GM12878 (cell line): Measurements from ENCODE around the gene TTC39A. TPM values are rescaled to one million over a fixed set of nuclear protein-coding genes. Genes with fewer than 3 reads are reported as not detected.

Source experiments
- BRCA1 ChIP-seq: IDR thresholded peaks from 2 replicates; pipeline ENCODE4 v1.6.1; 2011; ENCODE audit warnings: low read depth, low read length, improper control_type of control experiment
- CUX1 ChIP-seq: IDR thresholded peaks from 2 replicates; pipeline ENCODE4 v1.6.1; 2012; ENCODE audit warnings: improper control_type of control experiment, low read depth, low read length; ENCODE audit not compliant: insufficient replicate concordance
- JUND ChIP-seq: IDR thresholded peaks from 2 replicates; pipeline ENCODE4 v1.6.1; 2012; ENCODE audit warnings: low read depth, mild to moderate bottlenecking, low read length, improper control_type of control experiment, moderate library complexity
- POLR2AphosphoS2 ChIP-seq: IDR thresholded peaks from 2 replicates; pipeline ENCODE4 v1.6.1; 2011; ENCODE audit warnings: low read depth, mild to moderate bottlenecking, low read length, improper control_type of control experiment, moderate library complexity
- RAD21 ChIP-seq: IDR thresholded peaks from 2 replicates; pipeline ENCODE4 v1.6.1; 2011; ENCODE audit warnings: mild to moderate bottlenecking, low read depth, low read length, moderate library complexity; ENCODE audit not compliant: insufficient read depth
- SPI1 ChIP-seq: IDR thresholded peaks from 2 replicates; pipeline ENCODE4 v1.6.1; 2011; ENCODE audit warnings: low read depth, mild to moderate bottlenecking, low read length, moderate library complexity, borderline replicate concordance; ENCODE audit not compliant: insufficient read depth
- SRF ChIP-seq, 2 experiments: IDR thresholded peaks; 2 replicates each; pipeline ENCODE4 v1.6.1; 2011; ENCODE audit warnings: low read depth in 2 of 2, low read length in 2 of 2, mild to moderate bottlenecking in 1 of 2, moderate library complexity in 1 of 2
- ZNF217 ChIP-seq: fragments of 450-650 bp; IDR thresholded peaks from 2 replicates; pipeline ENCODE4 v1.6.1; 2017; ENCODE audit warnings: antibody characterized with exemption, mild to moderate bottlenecking
- polyA plus RNA-seq, 11 experiments: library from polyadenylated mRNA; depleted of rRNA in 4 of 11; unstranded in 6 of 11; stranded (reverse) in 5 of 11; fragments of >200 nt; fragmentation: Nextera tagmentation in 4 of 11; fragmentation: Illumina TruSeq in 1 of 11; extraction: Ambion mirVana in 4 of 11; extraction: Trizol in 1 of 11; gene quantifications; 1 replicate in 1 of 11; 2 replicates in 10 of 11; pipeline versions ENCODE4 v1.2.1 to v1.2.3, GENCODE V29; 2011 to 2016; ENCODE audit warnings: inconsistent platforms in 2 of 11, missing spikeins in 2 of 11, low read depth in 1 of 11
- total RNA-seq, 4 experiments: library from RNA; depleted of rRNA in 3 of 4; stranded (reverse); fragments of >200 nt in 3 of 4; fragmentation: Illumina TruSeq in 1 of 4; extraction: Trizol in 1 of 4; gene quantifications; 2 replicates each; pipeline versions ENCODE4 v1.2.1 to v1.2.3, GENCODE V29; 2013 to 2021
- TF ChIP-seq, protein P1 (sequence below): fragments of 450-650 bp; IDR thresholded peaks from 2 replicates; pipeline ENCODE4 v1.6.1; 2017; ENCODE audit warnings: antibody characterized with exemption, mild to moderate bottlenecking, moderate library complexity

Gene TTC39A
- total and polyA plus RNA-seq, 10 of the 15 experiments (the other 5 are each of a cell fraction or from before 2014, with no cell fraction given) = 0.18 to 3.0 (median 1.2) TPM

- TF ChIP-seq CUX1 (no peak), SRF (IDR thresholded peaks at IDR 0.05; ENCODE audit: low read depth in 2 of 2, low read length in 2 of 2) (no peak), BRCA1 (no peak), ZNF217 (no peak), POLR2AphosphoS2 (no peak), RAD21 (no peak), SPI1 (no peak), JUND (no peak)
- TF ChIP-seq, protein P1, sequence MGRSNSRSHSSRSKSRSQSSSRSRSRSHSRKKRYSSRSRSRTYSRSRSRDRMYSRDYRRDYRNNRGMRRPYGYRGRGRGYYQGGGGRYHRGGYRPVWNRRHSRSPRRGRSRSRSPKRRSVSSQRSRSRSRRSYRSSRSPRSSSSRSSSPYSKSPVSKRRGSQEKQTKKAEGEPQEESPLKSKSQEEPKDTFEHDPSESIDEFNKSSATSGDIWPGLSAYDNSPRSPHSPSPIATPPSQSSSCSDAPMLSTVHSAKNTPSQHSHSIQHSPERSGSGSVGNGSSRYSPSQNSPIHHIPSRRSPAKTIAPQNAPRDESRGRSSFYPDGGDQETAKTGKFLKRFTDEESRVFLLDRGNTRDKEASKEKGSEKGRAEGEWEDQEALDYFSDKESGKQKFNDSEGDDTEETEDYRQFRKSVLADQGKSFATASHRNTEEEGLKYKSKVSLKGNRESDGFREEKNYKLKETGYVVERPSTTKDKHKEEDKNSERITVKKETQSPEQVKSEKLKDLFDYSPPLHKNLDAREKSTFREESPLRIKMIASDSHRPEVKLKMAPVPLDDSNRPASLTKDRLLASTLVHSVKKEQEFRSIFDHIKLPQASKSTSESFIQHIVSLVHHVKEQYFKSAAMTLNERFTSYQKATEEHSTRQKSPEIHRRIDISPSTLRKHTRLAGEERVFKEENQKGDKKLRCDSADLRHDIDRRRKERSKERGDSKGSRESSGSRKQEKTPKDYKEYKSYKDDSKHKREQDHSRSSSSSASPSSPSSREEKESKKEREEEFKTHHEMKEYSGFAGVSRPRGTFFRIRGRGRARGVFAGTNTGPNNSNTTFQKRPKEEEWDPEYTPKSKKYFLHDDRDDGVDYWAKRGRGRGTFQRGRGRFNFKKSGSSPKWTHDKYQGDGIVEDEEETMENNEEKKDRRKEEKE = no peak
- TF ChIP-seq, all 136 proteins: peak for 0
These were observed 18.5 kb downstream of the TTC39A start (continued) for GRCh38 chr1:51311826-51312225.
